ENCODE measurements around the gene KIF19.

KIF19 gene

DNA sequence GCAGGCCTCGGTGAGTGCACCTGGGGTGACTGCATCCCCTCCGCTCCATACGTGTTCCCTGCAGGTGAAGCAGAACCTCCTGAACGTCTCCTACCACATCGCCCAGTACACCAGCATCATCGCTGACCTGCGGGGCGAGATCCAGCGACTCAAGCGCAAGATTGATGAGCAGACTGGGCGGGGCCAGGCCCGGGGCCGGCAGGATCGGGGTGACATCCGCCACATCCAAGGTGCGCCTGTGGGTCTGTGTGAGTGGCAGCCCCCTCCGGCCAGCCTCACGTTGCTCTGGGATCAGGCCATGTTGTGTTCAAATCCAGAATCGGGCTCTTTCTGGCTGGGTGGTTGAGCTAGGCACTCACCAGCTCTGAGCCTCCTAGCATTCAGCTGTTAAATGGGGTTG is 23.1 kb downstream of the KIF19 start:
- Histone ChIP-seq H3K36me3 (ENCODE audit: insufficient read depth, low read length) (no peaks in the 10 kb centered on the region), H4K20me1 (ENCODE audit: insufficient read depth, low read length, poor library complexity, severe bottlenecking) (no peaks in the 10 kb centered on the region), H3K4me2 (ENCODE audit: low read depth, low read length, poor library complexity, severe bottlenecking) (no peak overlapping the region), H3K4me1 (ENCODE audit: insufficient read depth, low read length, poor library complexity, severe bottlenecking) (no peaks in the 10 kb centered on the region), H3K4me3 (ENCODE audit: low read length, poor library complexity, severe bottlenecking) (no peak overlapping the region), H3K9me3 (ENCODE audit: insufficient read depth, low read depth, low read length) (no peaks in the 10 kb centered on the region), H3K9ac (ENCODE audit: low read depth, low read length, poor library complexity, severe bottlenecking) (no peak overlapping the region), H3K27me3 (ENCODE audit: insufficient read depth, low read length, poor library complexity, severe bottlenecking) (no peaks in the 10 kb centered on the region), H2AFZ (ENCODE audit: low read length) (no peak overlapping the region), H3K9me2 (replicated peaks; ENCODE audit: low read depth, low read length) (no peaks in the 10 kb centered on the region), H3K79me2 (ENCODE audit: insufficient read depth, low read length) (no peaks in the 10 kb centered on the region), H3F3A (ENCODE audit: low read depth) (no peaks in the 10 kb centered on the region)
- TF ChIP-seq, protein P1, sequence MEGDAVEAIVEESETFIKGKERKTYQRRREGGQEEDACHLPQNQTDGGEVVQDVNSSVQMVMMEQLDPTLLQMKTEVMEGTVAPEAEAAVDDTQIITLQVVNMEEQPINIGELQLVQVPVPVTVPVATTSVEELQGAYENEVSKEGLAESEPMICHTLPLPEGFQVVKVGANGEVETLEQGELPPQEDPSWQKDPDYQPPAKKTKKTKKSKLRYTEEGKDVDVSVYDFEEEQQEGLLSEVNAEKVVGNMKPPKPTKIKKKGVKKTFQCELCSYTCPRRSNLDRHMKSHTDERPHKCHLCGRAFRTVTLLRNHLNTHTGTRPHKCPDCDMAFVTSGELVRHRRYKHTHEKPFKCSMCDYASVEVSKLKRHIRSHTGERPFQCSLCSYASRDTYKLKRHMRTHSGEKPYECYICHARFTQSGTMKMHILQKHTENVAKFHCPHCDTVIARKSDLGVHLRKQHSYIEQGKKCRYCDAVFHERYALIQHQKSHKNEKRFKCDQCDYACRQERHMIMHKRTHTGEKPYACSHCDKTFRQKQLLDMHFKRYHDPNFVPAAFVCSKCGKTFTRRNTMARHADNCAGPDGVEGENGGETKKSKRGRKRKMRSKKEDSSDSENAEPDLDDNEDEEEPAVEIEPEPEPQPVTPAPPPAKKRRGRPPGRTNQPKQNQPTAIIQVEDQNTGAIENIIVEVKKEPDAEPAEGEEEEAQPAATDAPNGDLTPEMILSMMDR (conservative IDR thresholded peaks at IDR 0.05; ENCODE audit: low read length): no peak
- no peak for TF ChIP-seq EZH2phosphoT487 (IDR thresholded peaks at IDR 0.05; ENCODE audit: borderline replicate concordance)

DNA sequence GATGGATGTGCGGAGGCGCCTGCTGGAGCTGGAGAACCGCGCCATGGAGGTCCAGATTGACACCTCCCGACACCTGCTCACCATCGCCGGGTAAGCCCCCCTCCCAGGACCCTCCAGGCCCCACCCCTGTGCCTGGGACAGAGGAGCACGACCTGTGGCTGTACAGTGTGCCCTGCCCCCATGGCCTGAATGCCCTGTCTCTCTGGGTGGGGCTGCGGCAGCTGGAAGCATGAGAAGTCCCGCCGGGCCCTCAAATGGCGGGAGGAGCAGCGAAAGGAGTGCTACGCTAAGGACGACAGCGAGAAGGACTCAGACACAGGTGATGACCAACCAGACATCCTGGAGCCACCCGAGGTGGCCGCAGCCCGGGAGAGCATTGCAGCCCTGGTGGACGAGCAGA is 24.5 kb downstream of the KIF19 start:
- H3K9me3 ChIP-seq (ENCODE audit: insufficient read depth, low read depth, low read length): no peaks in the 10 kb centered on the region
- no peaks in the 10 kb centered on the region for H3K79me2 ChIP-seq (ENCODE audit: insufficient read depth, low read length)
- H3K27me3 ChIP-seq (ENCODE audit: insufficient read depth, low read length, poor library complexity, severe bottlenecking): no peaks in the 10 kb centered on the region

DNA sequence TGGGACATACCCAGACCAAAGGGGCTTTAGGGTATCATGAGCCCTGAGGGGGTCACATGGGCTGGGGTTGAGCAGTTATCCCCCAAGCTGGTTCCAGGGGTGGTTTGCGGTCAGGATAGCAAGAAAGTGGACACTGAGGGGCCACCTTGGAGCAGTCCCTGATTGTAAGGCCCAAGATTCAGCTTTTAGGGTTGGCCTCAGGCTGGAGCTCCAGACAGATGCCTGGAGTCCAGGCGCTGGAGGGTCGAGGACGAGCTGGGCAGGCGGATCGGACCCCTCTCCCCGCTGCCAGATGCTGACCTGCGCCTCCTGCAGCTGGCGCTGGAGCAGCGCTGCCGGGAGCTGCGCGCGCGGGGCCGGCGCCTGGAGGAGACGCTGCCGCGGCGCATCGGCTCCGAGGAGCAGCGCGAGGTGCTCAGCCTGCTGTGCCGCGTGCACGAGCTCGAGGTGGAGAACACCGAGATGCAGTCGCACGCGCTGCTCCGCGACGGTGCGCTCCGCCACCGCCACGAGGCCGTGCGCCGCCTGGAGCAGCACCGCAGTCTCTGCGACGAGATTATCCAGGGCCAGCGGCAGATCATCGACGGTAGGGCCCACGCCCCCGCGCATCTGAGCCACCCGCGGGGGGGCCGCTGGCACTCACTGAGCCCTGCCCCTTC is 25.7 kb downstream of the KIF19 start:
- Histone ChIP-seq H3K4me3 (ENCODE audit: low read length, poor library complexity, severe bottlenecking) (no peak overlapping the region), H3K9ac (ENCODE audit: low read depth, low read length, poor library complexity, severe bottlenecking) (no peak overlapping the region), H3K9me3 (ENCODE audit: insufficient read depth, low read depth, low read length) (no peaks in the 10 kb centered on the region), H3K79me2 (ENCODE audit: insufficient read depth, low read length) (no peaks in the 10 kb centered on the region), H3K9me2 (replicated peaks; ENCODE audit: low read depth, low read length) (no peaks in the 10 kb centered on the region), H3K27me3 (ENCODE audit: insufficient read depth, low read length, poor library complexity, severe bottlenecking) (no peaks in the 10 kb centered on the region), H2AFZ (ENCODE audit: low read length) (no peak overlapping the region), H4K20me1 (ENCODE audit: insufficient read depth, low read length, poor library complexity, severe bottlenecking) (no peaks in the 10 kb centered on the region), H3K4me1 (ENCODE audit: insufficient read depth, low read length, poor library complexity, severe bottlenecking) (no peaks in the 10 kb centered on the region), H3K36me3 (ENCODE audit: insufficient read depth, low read length) (no peaks in the 10 kb centered on the region), H3K4me2 (ENCODE audit: low read depth, low read length, poor library complexity, severe bottlenecking) (no peak overlapping the region), H3F3A (ENCODE audit: low read depth) (no peaks in the 10 kb centered on the region)
- TF ChIP-seq, protein P1 (conservative IDR thresholded peaks at IDR 0.05; ENCODE audit: low read length): no peak
- TF ChIP-seq EZH2phosphoT487 (IDR thresholded peaks at IDR 0.05; ENCODE audit: borderline replicate concordance): no peak

More for the DNA sequence above, 24.5 kb downstream of the KIF19 start:
- Histone ChIP-seq H3K36me3 (ENCODE audit: insufficient read depth, low read length) (no peaks in the 10 kb centered on the region), H3K4me3 (ENCODE audit: low read length, poor library complexity, severe bottlenecking) (no peak overlapping the region), H3F3A (ENCODE audit: low read depth) (no peaks in the 10 kb centered on the region), H3K4me2 (ENCODE audit: low read depth, low read length, poor library complexity, severe bottlenecking) (no peak overlapping the region), H3K9ac (ENCODE audit: low read depth, low read length, poor library complexity, severe bottlenecking) (no peak overlapping the region), H3K4me1 (ENCODE audit: insufficient read depth, low read length, poor library complexity, severe bottlenecking) (no peaks in the 10 kb centered on the region), H3K9me2 (replicated peaks; ENCODE audit: low read depth, low read length) (no peaks in the 10 kb centered on the region), H2AFZ (ENCODE audit: low read length) (no peak overlapping the region), H4K20me1 (ENCODE audit: insufficient read depth, low read length, poor library complexity, severe bottlenecking) (no peaks in the 10 kb centered on the region)
- TF ChIP-seq EZH2phosphoT487 (IDR thresholded peaks at IDR 0.05; ENCODE audit: borderline replicate concordance): no peak
- TF ChIP-seq, protein P1 (conservative IDR thresholded peaks at IDR 0.05; ENCODE audit: low read length): no peak
